ENCODE results near the gene IGFBP1.
"Not testable (repeated sequence)": the region's sequence is repeated elsewhere in the genome, so short reads cannot be mapped to it uniquely, and the experiment has no call there.

DNA sequence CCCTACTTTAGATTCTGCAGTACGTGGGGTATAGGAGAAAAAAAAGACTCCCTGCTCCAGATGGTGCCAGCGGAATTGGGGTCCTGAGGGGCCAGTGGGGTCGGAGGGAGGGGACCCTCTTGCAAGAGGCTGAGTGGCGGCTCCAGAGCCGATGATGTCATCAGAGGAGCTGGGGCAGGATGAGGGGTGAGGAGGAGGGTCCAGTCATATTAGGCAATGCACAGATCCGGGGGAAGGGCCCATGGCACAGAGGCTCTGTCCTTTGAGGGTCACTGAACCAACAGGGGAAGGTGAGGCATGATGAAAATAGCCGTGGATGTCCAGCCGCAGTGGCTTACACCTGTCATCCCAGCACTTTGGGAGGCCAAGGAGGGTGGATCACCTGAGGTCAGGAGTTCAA is 34.8 kb upstream of the IGFBP1 start:
- TF ChIP-seq, protein P1, sequence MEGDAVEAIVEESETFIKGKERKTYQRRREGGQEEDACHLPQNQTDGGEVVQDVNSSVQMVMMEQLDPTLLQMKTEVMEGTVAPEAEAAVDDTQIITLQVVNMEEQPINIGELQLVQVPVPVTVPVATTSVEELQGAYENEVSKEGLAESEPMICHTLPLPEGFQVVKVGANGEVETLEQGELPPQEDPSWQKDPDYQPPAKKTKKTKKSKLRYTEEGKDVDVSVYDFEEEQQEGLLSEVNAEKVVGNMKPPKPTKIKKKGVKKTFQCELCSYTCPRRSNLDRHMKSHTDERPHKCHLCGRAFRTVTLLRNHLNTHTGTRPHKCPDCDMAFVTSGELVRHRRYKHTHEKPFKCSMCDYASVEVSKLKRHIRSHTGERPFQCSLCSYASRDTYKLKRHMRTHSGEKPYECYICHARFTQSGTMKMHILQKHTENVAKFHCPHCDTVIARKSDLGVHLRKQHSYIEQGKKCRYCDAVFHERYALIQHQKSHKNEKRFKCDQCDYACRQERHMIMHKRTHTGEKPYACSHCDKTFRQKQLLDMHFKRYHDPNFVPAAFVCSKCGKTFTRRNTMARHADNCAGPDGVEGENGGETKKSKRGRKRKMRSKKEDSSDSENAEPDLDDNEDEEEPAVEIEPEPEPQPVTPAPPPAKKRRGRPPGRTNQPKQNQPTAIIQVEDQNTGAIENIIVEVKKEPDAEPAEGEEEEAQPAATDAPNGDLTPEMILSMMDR (IDR thresholded peaks at IDR 0.05; ENCODE audit: insufficient read depth, low read length) = not testable (repeated sequence)
- not testable (repeated sequence) for TF ChIP-seq POLR2AphosphoS5 (IDR thresholded peaks at IDR 0.05; ENCODE audit: low read depth); REST (IDR thresholded peaks at IDR 0.05; ENCODE audit: insufficient replicate concordance, low read depth); GABPA (IDR thresholded peaks at IDR 0.05; ENCODE audit: low read depth); SPI1 (IDR thresholded peaks at IDR 0.05; ENCODE audit: borderline replicate concordance, low read depth)
